Amygdala (tissue), 56 donors: ENCODE results near the gene ECM2.

Experiments used
- DNase-seq, 56 donors: peaks; one replicate each; lab custom pipeline; 2025; lab: John Stamatoyannopoulos, UW

ECM2 gene

GRCh38 chr9:92476962-92477361 is 58.8 kb downstream of the ECM2 start:
- DNase-seq = no peak

- no peak for DNase-seq
Measured at GRCh38 chr9:92474587-92474986, 61.2 kb downstream of the ECM2 start.

GRCh38 chr9:92468206-92468605 is 67.6 kb downstream of the ECM2 start:
- peak in 11 of 56 donors; percentile 2 to 52 (median 16) for DNase-seq

- DNase-seq = no peak
Measured at GRCh38 chr9:92467511-92467910, 68.3 kb downstream of the ECM2 start.

GRCh38 chr9:92467041-92467440 is 68.7 kb downstream of the ECM2 start:
- DNase-seq = no peak

GRCh38 chr9:92463984-92464383 is 71.8 kb downstream of the ECM2 start:
- DNase-seq = no peak

- no peak for DNase-seq
Measured at GRCh38 chr9:92463387-92463786, 72.4 kb downstream of the ECM2 start.

GRCh38 chr9:92457576-92457975 is 78.2 kb downstream of the ECM2 start:
- no peak for DNase-seq

- DNase-seq = no peak
Measured at GRCh38 chr9:92455217-92455616, 80.6 kb downstream of the ECM2 start.

GRCh38 chr9:92446536-92446935 is 89.3 kb downstream of the ECM2 start:
- no peak for DNase-seq
